Activated CD4-positive, alpha-beta T cell treated with anti-CD3 and anti-CD28 coated beads, Interleukin-2, amount 50 U/mL, for 1 hour (primary cell): Measurements from ENCODE around the gene C3orf52.
A peak's percentile ranks its signal among the peaks of the same experiment; 100 is the strongest.
"Not testable (repeated sequence)": the region's sequence is repeated elsewhere in the genome, so short reads cannot be mapped to it uniquely, and the experiment has no call there.

Source experiments
- DNase-seq: peaks from one replicate; pipeline ENCODE4 v3.0.0-alpha.2; 2020

The C3orf52 gene, protein sequence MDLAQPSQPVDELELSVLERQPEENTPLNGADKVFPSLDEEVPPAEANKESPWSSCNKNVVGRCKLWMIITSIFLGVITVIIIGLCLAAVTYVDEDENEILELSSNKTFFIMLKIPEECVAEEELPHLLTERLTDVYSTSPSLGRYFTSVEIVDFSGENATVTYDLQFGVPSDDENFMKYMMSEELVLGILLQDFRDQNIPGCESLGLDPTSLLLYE

GRCh38 chr3:112086076-112086854 lies at the start of gene C3orf52:
TSS of gene C3orf52 (plus strand) at chr3:112086389. CDS start at chr3:112086408, 19 bp downstream.
- peak; percentile 44 for DNase-seq

GRCh38 chr3:112037194-112037593 lies 49.0 kb upstream of the C3orf52 start:
- not testable (repeated sequence) for DNase-seq

- no peak for DNase-seq
These were observed 47.3 kb upstream of the C3orf52 start for GRCh38 chr3:112038863-112039262.

GRCh38 chr3:112041321-112041720 lies 44.9 kb upstream of the C3orf52 start:
- no peak for DNase-seq

DNA sequence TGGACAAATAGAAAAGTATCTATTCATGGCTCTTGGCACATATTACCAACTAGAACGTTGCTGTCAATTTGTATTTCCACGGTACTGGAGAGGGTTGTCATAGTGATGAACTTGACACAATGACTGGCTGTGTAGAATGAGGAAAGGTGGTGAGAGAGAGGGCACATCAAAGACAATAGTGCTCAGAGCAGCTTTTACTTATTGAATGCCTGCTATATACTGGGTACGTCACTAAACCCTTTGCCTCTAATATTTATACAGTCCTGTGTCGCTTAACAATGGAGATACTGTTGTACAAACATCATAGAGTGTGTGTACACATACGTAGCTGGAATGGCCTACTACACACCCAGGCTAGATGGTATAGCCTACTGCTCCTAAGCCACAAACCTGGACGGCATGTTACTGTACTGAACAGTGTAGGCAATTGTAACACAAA lies 43.3 kb upstream of the C3orf52 start:
- DNase-seq, result no peak

- peak; percentile 24 for DNase-seq
These were observed 42.5 kb upstream of the C3orf52 start for GRCh38 chr3:112043621-112044201.

GRCh38 chr3:112046599-112046998 lies 39.6 kb upstream of the C3orf52 start:
- no peak for DNase-seq

DNA sequence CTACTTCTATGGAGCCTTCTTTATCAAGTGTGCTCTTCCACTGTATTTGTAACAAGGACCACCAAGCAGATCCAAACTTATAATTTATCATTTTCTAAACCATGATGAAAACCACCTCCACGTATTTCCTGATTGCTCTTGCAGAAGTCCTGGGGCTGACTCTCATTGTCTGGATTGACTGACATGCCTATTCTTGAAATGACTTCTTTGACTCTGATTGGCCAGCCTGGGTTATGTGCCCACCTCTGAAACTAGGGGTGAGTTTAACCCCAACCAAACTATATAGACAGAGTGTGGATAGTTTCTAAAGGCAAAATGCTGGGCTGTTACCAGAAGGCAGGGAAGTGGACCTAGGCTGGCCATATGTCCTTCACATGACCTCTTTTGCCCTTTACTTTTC lies 38.9 kb upstream of the C3orf52 start:
- DNase-seq, result no peak

- no peak for DNase-seq
These were observed 37.3 kb upstream of the C3orf52 start for GRCh38 chr3:112048911-112049310.

DNA sequence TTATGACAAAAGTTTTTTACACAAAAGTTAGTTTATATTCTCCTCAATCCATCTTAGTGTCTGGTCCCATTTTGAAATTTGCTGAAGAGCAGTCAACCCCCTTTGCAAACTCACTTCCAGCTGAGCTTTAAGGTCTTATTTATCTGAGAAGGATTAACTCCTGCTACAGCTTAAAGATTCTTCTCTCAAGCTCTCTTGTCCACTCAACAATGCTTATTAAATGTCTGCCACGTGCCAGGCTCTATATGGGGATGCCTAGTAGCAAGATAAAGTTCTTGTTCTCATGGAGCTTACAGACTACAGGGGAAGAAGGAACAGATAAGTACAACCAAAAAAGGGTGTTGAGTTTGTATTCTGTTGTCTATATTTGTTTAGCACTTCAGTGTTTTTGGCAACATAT lies 33.0 kb upstream of the C3orf52 start:
- no peak for DNase-seq

DNA sequence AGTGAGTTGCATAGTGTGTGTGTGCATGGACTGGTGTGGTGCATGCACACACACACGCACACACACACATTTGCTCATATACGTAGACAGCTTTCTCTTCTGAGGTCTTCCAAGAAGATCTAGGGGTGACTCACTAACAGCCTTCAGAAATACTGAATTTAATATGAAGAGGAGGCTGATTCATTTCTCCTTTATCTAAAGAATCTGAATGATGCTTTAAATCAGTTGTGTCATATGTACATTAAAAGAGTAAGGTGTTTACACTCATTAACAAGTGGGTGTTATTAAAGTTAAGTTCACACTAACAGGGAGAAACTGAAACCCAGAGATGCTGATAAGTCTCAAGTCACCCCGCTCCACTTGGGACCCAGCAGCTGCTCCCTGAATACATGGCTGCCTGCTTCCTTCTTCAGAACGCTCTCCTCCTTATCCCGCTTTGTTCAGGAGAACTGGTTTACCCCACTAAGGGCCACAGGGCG lies 29.7 kb upstream of the C3orf52 start:
- DNase-seq, result no peak

- no peak for DNase-seq
These were observed 26.7 kb upstream of the C3orf52 start for GRCh38 chr3:112059497-112059896.

DNA sequence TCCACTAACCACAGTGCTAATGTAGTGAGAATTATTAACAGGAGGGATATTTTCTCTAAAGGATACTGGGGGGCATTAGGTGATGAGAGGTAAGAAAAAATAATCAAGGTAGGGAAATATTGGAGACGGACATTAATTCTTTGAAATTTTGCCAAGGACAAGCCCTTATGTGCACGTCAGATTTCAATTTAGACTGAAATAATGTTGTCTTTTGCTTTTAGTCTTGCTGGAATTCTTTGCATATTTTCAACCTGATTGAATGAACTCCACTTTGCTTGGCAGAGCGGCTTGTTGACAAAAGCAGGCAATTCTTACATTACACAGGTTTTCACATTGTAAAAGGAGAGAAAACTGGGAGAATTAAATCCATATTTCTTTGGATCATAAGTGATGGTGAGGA lies 25.0 kb upstream of the C3orf52 start:
- no peak for DNase-seq

GRCh38 chr3:112072387-112073060 lies 13.7 kb upstream of the C3orf52 start:
- peak; percentile 69 for DNase-seq

GRCh38 chr3:112074006-112074405 lies 12.2 kb upstream of the C3orf52 start:
- no peak for DNase-seq

DNA sequence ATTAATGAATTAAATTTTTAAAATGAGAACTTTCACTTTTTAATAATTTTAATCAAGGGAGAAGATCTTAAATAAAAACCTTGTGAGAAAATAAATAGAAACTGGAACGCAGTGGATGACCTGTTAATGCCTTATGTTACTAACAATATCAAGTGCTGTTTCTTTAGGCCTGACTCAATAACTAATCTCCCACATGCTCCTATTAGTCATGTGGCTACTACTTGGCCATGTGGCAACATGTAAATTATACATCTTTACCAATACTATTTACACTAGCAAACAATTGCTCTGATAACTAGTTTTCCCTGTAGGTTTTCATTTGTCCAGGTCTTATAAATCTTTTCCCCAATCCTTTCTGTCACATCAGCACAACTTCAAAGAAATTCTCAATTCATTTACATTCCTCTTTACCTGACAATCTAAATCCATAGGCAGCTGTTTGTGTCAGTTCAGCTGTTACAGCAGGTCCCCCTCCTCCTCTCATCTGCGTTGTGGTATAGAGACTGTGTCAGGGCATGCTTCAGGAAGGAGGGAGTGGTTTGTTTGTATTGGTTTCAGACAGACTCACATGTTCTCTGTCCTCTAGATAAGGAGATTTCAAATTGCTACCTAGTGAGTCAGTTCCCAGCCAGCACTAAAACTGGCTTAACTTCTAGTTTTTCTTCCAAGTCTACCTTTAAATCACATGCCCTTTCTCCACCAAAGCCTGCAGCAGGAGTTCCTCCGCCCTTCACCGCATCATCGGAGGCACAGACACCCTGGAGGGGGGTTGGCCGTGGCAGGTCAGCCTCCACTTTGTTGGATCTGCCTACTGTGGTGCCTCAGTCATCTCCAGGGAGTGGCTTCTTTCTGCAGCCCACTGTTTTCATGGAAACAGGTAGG lies 11.3 kb upstream of the C3orf52 start:
- peak; percentile 31 for DNase-seq

DNA sequence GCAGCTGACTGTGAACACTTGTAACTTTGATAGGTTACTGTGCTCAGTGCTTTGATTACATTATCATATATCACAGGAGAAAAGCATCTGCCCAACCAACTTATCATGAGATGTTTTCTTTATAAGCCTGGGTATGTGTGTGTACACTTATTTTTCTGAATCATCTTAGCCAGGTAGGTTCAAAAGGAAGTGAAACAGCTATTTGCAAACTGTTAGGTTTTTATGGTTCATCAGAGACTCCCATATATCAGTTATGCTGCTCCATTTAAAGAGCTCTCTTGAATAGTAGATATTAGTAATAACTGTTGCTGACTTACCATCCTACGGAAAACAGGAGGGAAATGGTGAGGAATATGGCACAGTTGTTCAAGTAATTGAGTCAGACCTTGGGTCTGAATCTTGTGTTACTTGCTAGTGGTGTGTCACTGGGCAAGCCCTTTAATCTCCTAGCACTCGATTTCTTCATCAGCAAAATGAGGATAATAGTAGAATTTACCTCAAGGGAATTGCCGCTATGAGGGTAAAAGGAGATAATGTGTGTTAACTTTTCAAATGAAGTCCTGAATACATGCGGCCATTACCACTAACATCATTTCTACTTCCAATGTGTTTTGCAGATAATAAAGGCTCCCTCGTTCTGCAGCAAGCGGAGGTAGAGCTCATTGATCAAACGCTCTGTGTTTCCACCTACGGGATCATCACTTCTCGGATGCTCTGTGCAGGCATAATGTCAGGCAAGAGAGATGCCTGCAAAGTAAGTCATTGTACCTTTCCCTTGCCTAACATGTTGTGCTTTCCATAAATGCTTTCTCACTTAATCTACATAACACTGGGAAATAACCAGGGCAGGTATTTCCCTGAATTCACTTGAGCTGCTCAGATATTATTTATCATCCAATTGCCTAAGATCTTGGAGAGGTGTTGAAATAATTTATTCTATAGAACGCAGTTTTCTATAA lies 7.8 kb upstream of the C3orf52 start:
- DNase-seq, result no peak

DNA sequence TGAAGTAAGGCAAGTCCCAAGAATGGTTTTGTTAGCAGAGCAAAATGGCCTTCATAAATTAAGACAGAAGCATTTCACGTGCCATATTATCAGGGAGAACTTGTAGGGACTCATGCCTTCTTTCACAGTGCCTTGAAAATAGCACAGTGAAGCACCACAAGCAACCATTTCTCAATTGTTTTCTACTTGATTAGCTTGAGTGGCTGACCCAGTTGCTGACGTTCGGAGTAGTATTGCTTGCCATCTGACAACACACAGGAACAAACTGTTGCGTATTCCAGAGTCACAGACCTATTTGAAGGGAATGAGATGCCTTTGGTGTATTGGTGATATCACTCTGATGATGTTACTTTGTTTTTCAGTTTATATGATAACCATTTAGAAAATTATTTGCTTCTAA lies 3.0 kb upstream of the C3orf52 start:
- DNase-seq, result no peak

GRCh38 chr3:112084980-112085705 lies 1.0 kb upstream of the C3orf52 start:
- no peak for DNase-seq

DNA sequence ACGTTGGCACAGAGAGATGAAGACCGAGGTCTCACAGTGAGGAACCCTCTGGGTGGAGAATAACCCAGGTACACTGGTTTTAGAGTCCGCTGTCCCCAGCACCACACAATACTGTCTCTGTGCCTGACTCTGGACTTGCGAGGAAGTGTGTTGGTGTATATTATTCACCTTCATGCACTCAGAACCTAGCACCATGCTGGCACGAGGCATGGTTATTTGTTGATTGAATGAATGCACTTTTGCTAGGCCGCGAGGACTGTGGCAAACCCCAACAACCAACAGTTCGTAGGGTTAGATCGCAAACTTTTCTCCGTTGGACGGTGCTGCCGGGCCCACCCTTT lies 484 bp upstream of the C3orf52 start:
- DNase-seq, result peak; percentile 1
